Subcutaneous abdominal adipose tissue (tissue), 5 donors: Measurements from ENCODE around the gene ACAD11.
A peak's percentile ranks its signal among the peaks of the same experiment; 100 is the strongest.

Source experiments
- H3K27ac ChIP-seq: one replicate; pipeline ENCODE4 v1.7.0; 2013; ENCODE audit warnings: low read depth, mild to moderate bottlenecking, inconsistent platforms, low read length, moderate library complexity
- H3K27me3 ChIP-seq, 5 donors: one replicate each; pipeline ENCODE4 v1.7.0; 2013; ENCODE audit warnings: low read length in 5 of 5, inconsistent platforms in 1 of 5; ENCODE audit not compliant: control insufficient read depth in 5 of 5, insufficient read depth in 4 of 5
- H3K36me3 ChIP-seq, 5 donors: one replicate each; pipeline ENCODE4 v1.7.0; 2013; ENCODE audit warnings: low read length in 5 of 5; ENCODE audit not compliant: control insufficient read depth in 5 of 5, insufficient read depth in 5 of 5
- H3K4me1 ChIP-seq, 5 donors: one replicate each; pipeline ENCODE4 v1.7.0; 2013; ENCODE audit warnings: low read length in 5 of 5, mild to moderate bottlenecking in 3 of 5, moderate library complexity in 1 of 5; ENCODE audit not compliant: control insufficient read depth in 5 of 5, insufficient read depth in 5 of 5
- H3K4me3 ChIP-seq, 5 donors: one replicate each; pipeline ENCODE4 v1.7.0; 2013; ENCODE audit warnings: low read length in 5 of 5, low read depth in 1 of 5
- H3K9ac ChIP-seq, 5 donors: one replicate each; pipeline ENCODE4 v1.7.0; 2013; ENCODE audit warnings: low read length in 5 of 5, mild to moderate bottlenecking in 4 of 5, moderate library complexity in 3 of 5
- H3K9me3 ChIP-seq, 5 donors: one replicate each; pipeline ENCODE4 v1.7.0; 2013; ENCODE audit warnings: low read length in 5 of 5; ENCODE audit not compliant: control insufficient read depth in 5 of 5
- donor health status: healthy.
- donor health status: healthy.
- donor health status: healthy.
- donor health status: healthy.
- donor health status: healthy.

The ACAD11 gene

DNA sequence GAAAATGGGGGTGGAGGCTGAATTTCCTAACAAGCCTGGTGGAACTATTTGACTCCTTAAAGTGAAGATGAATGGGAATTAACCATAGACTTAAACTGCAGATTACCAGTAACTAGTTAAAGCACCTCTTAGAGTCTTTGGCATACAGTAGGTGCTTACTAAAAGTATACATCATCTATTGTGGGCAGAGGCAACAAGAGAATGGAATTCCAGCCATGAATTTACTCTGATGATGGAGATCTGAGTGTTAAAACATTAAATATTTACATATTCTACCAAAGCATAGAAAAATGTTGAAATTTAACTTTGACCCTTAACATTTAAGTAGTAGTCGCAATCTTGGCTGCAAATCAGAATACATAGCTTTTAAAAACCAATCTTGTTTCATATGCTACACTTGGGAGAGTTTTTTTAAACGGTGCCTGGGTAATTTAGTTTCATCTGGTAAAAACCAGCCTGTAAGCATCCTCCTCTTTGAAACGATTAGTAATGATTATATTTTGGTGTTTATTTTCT, 5.7 kb upstream of the ACAD11 start:
- Histone ChIP-seq H3K4me1 (peaks cover 3 to 20% (median 19%) of the 10 kb centered on the region in 5 donors), H3K4me3 (no peak overlapping the region), H3K9me3 (no peaks in the 10 kb centered on the region), H3K27me3 (no peaks in the 10 kb centered on the region), H3K9ac (no peak overlapping the region), H3K36me3 (peaks cover 5 to 7% (median 7%) of the 10 kb centered on the region in 5 donors), H3K27ac (no peak overlapping the region)

- Histone ChIP-seq H3K4me3 (no peak overlapping the region), H3K4me1 (peaks cover 3 to 39% (median 32%) of the 10 kb centered on the region in 5 donors), H3K27ac (no peak overlapping the region)
Observed at GRCh38 chr3:132662212-132662611, 2.6 kb upstream of the ACAD11 start.

DNA sequence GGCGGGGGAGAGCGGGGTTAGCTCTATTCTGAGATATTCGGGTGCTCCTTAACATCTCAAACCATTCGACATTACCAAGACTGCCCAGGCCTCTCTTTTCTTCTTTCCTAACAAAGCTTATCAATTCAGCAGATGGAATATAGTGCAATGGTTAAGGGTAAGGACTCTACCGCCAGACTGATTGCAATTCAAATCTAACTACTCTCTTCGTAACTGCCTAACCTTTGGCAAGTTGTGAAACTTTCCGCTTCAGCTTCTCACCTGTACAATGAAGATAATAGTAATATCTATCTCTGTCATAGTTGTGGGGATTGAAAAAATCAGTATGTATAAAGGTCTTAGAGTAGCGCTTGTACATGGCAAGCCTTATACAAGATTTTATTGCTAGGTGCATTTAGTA, 1.5 kb upstream of the ACAD11 start:
- H3K9ac ChIP-seq = peak overlapping the region; percentile 69 to 93 (median 89)
- peaks cover 3 to 43% (median 34%) of the 10 kb centered on the region in 5 donors for H3K4me1 ChIP-seq
- no peaks in the 10 kb centered on the region for H3K9me3 ChIP-seq
- H3K4me3 ChIP-seq = peak overlapping the region; percentile 77 to 97 (median 92)
- no peaks in the 10 kb centered on the region for H3K27me3 ChIP-seq
- H3K27ac ChIP-seq = peak overlapping the region; percentile 92
- no peaks in the 10 kb centered on the region for H3K36me3 ChIP-seq

More at GRCh38 chr3:132662212-132662611, 2.6 kb upstream of the ACAD11 start:
- no peaks in the 10 kb centered on the region for H3K9me3 ChIP-seq
- H3K36me3 ChIP-seq = peaks cover 4 to 6% (median 5%) of the 10 kb centered on the region in 5 donors
- no peaks in the 10 kb centered on the region for H3K27me3 ChIP-seq
- no peak overlapping the region for H3K9ac ChIP-seq

GRCh38 chr3:132660811-132661070, 1.1 kb upstream of the ACAD11 start:
- Histone ChIP-seq H3K27ac (peak overlapping the region; percentile 92), H3K4me3 (peak overlapping the region; percentile 77 to 97 (median 92)), H3K36me3 (no peaks in the 10 kb centered on the region), H3K27me3 (no peaks in the 10 kb centered on the region), H3K4me1 (peaks cover 3 to 45% (median 34%) of the 10 kb centered on the region in 5 donors), H3K9me3 (no peaks in the 10 kb centered on the region), H3K9ac (peak overlapping the region; percentile 82 to 93 (median 89))

- Histone ChIP-seq H3K9ac (peak within 1 kb of the TSS; percentile 82 to 93 (median 89)), H3K36me3 (no peaks in the 10 kb centered on the region), H3K27me3 (no peaks in the 10 kb centered on the region), H3K4me3 (peak within 1 kb of the TSS; percentile 77 to 97 (median 92)), H3K9me3 (no peaks in the 10 kb centered on the region), H3K27ac (peak within 1 kb of the TSS; percentile 92), H3K4me1 (peaks cover 3 to 49% (median 37%) of the 10 kb centered on the region in 5 donors)
Observed at GRCh38 chr3:132660052-132660810, 622 bp upstream of the ACAD11 start, which contains the start of gene UBA5. UBA5 (plus strand) TSS chr3:132660329; CDS start chr3:132660538, 209 bp downstream.

- no peaks in the 10 kb centered on the region for H3K27me3 ChIP-seq
- H3K36me3 ChIP-seq = no peaks in the 10 kb centered on the region
- peak overlapping the region; percentile 82 to 93 (median 89) for H3K9ac ChIP-seq
- peak overlapping the region; percentile 92 for H3K27ac ChIP-seq
- no peaks in the 10 kb centered on the region for H3K9me3 ChIP-seq
- peak overlapping the region; percentile 77 to 97 (median 92) for H3K4me3 ChIP-seq
- peaks cover 3 to 54% (median 39%) of the 10 kb centered on the region in 5 donors for H3K4me1 ChIP-seq
Observed at GRCh38 chr3:132659000-132659364, 627 bp downstream of the ACAD11 start.

GRCh38 chr3:132657869-132658747, 1.5 kb downstream of the ACAD11 start:
- H3K9ac ChIP-seq = peak overlapping the region in 3 of 5 donors; percentile 31 to 93 (median 89)

GRCh38 chr3:132655471-132655870, 4.1 kb downstream of the ACAD11 start:
- Histone ChIP-seq H3K27me3 (no peaks in the 10 kb centered on the region), H3K4me1 (peaks cover 0 to 46% (median 36%) of the 10 kb centered on the region in 5 donors), H3K27ac (peak overlapping the region; percentile 9)

More at GRCh38 chr3:132657869-132658747, 1.5 kb downstream of the ACAD11 start:
- peak overlapping the region in 3 of 5 donors; percentile 77 to 97 (median 95) for H3K4me3 ChIP-seq
- H3K27ac ChIP-seq = peak overlapping the region; percentile 92
- no peaks in the 10 kb centered on the region for H3K36me3 ChIP-seq
- H3K4me1 ChIP-seq = peaks cover 3 to 54% (median 41%) of the 10 kb centered on the region in 5 donors
- no peaks in the 10 kb centered on the region for H3K27me3 ChIP-seq
- no peaks in the 10 kb centered on the region for H3K9me3 ChIP-seq

DNA sequence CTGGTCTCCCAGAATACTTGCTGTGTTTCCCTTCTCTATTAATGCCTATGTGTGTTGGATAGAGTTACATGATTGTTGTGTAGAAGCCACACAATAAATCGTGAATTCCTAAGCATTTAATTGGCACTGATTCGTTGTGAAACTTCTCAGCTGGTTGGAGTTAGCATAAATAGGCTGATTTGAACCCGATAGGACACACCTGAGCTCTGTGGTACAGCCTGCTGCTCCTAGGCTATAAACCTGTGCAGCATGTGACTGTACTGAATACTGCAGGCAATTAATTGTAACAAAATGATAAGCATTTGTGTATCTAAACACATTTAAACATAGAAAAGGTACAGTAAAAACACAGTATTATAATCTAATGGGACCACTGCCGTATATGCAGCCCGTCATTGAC, 4.9 kb downstream of the ACAD11 start:
- no peaks in the 10 kb centered on the region for H3K27me3 ChIP-seq
- H3K4me3 ChIP-seq = no peak overlapping the region
- no peak overlapping the region for H3K9ac ChIP-seq
- no peaks in the 10 kb centered on the region for H3K36me3 ChIP-seq
- peaks cover 0 to 41% (median 36%) of the 10 kb centered on the region in 5 donors for H3K4me1 ChIP-seq
- H3K9me3 ChIP-seq = no peaks in the 10 kb centered on the region
- H3K27ac ChIP-seq = no peak overlapping the region

More at GRCh38 chr3:132655471-132655870, 4.1 kb downstream of the ACAD11 start:
- H3K9ac ChIP-seq = no peak overlapping the region
- H3K9me3 ChIP-seq = no peaks in the 10 kb centered on the region
- H3K4me3 ChIP-seq = no peak overlapping the region
- H3K36me3 ChIP-seq = no peaks in the 10 kb centered on the region
